CD4-positive, alpha-beta T cell treated with Interleukin-15 for 1 hour (primary cell): ENCODE measurements around the gene TAP2.

Experiments
- DNase-seq: peaks from one replicate; pipeline ENCODE4 v3.0.0-alpha.2; 2020

The TAP2 gene

GRCh38 chr6:32853541-32854375 lies 15.2 kb upstream of the TAP2 start, which contains the start of the genes PSMB9 and TAP1:
PSMB9 (plus strand) TSS chr6:32854192; CDS start chr6:32854230, 38 bp downstream.
TAP1 (minus strand) TSS chr6:32853704; CDS start chr6:32853636, 68 bp downstream.
- peak; percentile 95 for DNase-seq

GRCh38 chr6:32852844-32853540 lies 14.5 kb upstream of the TAP2 start:
- DNase-seq, result peak; percentile 61

GRCh38 chr6:32852018-32852843 lies 13.7 kb upstream of the TAP2 start:
- no peak for DNase-seq

- no peak for DNase-seq
Observed at GRCh38 chr6:32851025-32851424, 12.5 kb upstream of the TAP2 start.

- no peak for DNase-seq
Observed at GRCh38 chr6:32849126-32849525, 10.6 kb upstream of the TAP2 start.

GRCh38 chr6:32847795-32848194 lies 9.3 kb upstream of the TAP2 start:
- no peak for DNase-seq

GRCh38 chr6:32847004-32847403 lies 8.5 kb upstream of the TAP2 start:
- DNase-seq, result no peak

- DNase-seq, result peak; percentile 60
Observed at GRCh38 chr6:32845384-32845884, 6.9 kb upstream of the TAP2 start.

GRCh38 chr6:32844839-32845383 lies 6.4 kb upstream of the TAP2 start:
- DNase-seq, result no peak

GRCh38 chr6:32843979-32844838 lies 5.7 kb upstream of the TAP2 start, which contains the start of gene PSMB8:
PSMB8 (minus strand) TSS chr6:32844047; CDS start chr6:32843996, 51 bp downstream.
- peak; percentile 97 for DNase-seq

- no peak for DNase-seq
Observed at GRCh38 chr6:32843331-32843978, 4.9 kb upstream of the TAP2 start.

- DNase-seq, result no peak
Observed at GRCh38 chr6:32842690-32843089, 4.2 kb upstream of the TAP2 start.

GRCh38 chr6:32842021-32842650 lies 3.6 kb upstream of the TAP2 start:
- no peak for DNase-seq

- DNase-seq, result no peak
Observed at GRCh38 chr6:32840604-32841246, 2.2 kb upstream of the TAP2 start.

GRCh38 chr6:32839356-32839755 lies 817 bp upstream of the TAP2 start:
- DNase-seq, result no peak

- DNase-seq, result no peak
Observed at GRCh38 chr6:32837651-32838113, 857 bp downstream of the TAP2 start.

GRCh38 chr6:32836873-32837272 lies 1.7 kb downstream of the TAP2 start:
- no peak for DNase-seq

GRCh38 chr6:32835167-32835893 lies 3.2 kb downstream of the TAP2 start:
- no peak for DNase-seq

GRCh38 chr6:32833664-32834063 lies 4.9 kb downstream of the TAP2 start:
- no peak for DNase-seq
